ENCODE measurements around the gene DZIP3. TPM values are rescaled to one million over a fixed set of nuclear protein-coding genes. Genes with fewer than 3 reads are reported as not detected.
"Not testable (repeated sequence)": the region's sequence is repeated elsewhere in the genome, so short reads cannot be mapped to it uniquely, and the experiment has no call there.

The DZIP3 gene
- polyA plus RNA-seq, 1 donor, result 13.9 TPM

DNA sequence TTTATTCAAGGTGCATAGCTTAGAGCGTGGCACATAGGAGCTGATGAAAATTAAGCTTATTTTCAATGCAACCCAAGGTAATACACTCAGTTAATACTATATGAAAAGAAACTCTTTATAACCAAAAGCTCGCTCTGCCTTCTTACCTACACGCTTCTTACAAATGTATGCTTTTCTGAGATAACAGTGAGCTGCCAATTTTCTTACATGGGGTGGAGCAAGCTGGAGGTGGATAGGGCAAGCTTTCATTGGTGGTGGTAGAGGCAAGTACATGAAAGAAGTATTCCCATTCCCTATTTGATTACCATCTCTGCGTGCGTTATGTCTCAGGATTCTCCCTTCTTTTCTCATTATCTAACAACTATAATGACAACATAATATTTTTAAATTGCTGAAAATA, 8.9 kb downstream of the DZIP3 start:
- H3K4me3 ChIP-seq (ENCODE audit: low read length), result no peak overlapping the region
- no peaks in the 10 kb centered on the region for H3K36me3 ChIP-seq (ENCODE audit: control insufficient read depth, insufficient read depth, low read length)
- DNase-seq, result no peak
- no peak overlapping the region for H3K27ac ChIP-seq (ENCODE audit: low read length)
- no peaks in the 10 kb centered on the region for H3K9me3 ChIP-seq (ENCODE audit: control insufficient read depth, low read depth, low read length)
- peaks cover 9% of the 10 kb centered on the region for H3K4me1 ChIP-seq (ENCODE audit: control insufficient read depth, insufficient read depth, low read length)
- no peaks in the 10 kb centered on the region for H3K27me3 ChIP-seq (ENCODE audit: control insufficient read depth, insufficient read depth, low read length)
- WGBS (ENCODE audit: insufficient coverage, low lambda C conversion rate), result 100% methylated on average over 1 of the region's 5 CpGs

- peaks cover 7% of the 10 kb centered on the region for H3K4me1 ChIP-seq (ENCODE audit: control insufficient read depth, insufficient read depth, low read length)
- peak in 1 of 2 donors; percentile 35 for DNase-seq
- H3K27ac ChIP-seq (ENCODE audit: low read length), result peak overlapping the region; percentile 51
- no CpG with 5 or more reads among the region's 1 CpG for WGBS (ENCODE audit: insufficient coverage, low lambda C conversion rate)
- no peaks in the 10 kb centered on the region for H3K36me3 ChIP-seq (ENCODE audit: control insufficient read depth, insufficient read depth, low read length)
- H3K27me3 ChIP-seq (ENCODE audit: control insufficient read depth, insufficient read depth, low read length), result no peaks in the 10 kb centered on the region
- H3K9me3 ChIP-seq (ENCODE audit: control insufficient read depth, low read depth, low read length), result no peaks in the 10 kb centered on the region
- no peak overlapping the region for H3K4me3 ChIP-seq (ENCODE audit: low read length)
Measured at GRCh38 chr3:108599677-108600409, 10.3 kb downstream of the DZIP3 start.

- WGBS (ENCODE audit: insufficient coverage, low lambda C conversion rate), result 51% methylated on average over 3 of the region's 5 CpGs
- peak overlapping the region; percentile 32 for H3K27ac ChIP-seq (ENCODE audit: low read length)
Measured at GRCh38 chr3:108602249-108602934, 12.9 kb downstream of the DZIP3 start.

GRCh38 chr3:108602935-108603294, 13.4 kb downstream of the DZIP3 start:
- Histone ChIP-seq H3K4me1 (ENCODE audit: control insufficient read depth, insufficient read depth, low read length) (peaks cover 3% of the 10 kb centered on the region), H3K4me3 (ENCODE audit: low read length) (no peak overlapping the region), H3K9me3 (ENCODE audit: control insufficient read depth, low read depth, low read length) (no peaks in the 10 kb centered on the region), H3K36me3 (ENCODE audit: control insufficient read depth, insufficient read depth, low read length) (no peaks in the 10 kb centered on the region), H3K27me3 (ENCODE audit: control insufficient read depth, insufficient read depth, low read length) (no peaks in the 10 kb centered on the region), H3K27ac (ENCODE audit: low read length) (no peak overlapping the region)
- no CpG with 5 or more reads among the region's 2 CpGs for WGBS (ENCODE audit: insufficient coverage, low lambda C conversion rate)
- DNase-seq, result no peak

More at GRCh38 chr3:108602249-108602934, 12.9 kb downstream of the DZIP3 start:
- H3K9me3 ChIP-seq (ENCODE audit: control insufficient read depth, low read depth, low read length), result no peaks in the 10 kb centered on the region
- peak in 1 of 2 donors; percentile 41 for DNase-seq
- H3K27me3 ChIP-seq (ENCODE audit: control insufficient read depth, insufficient read depth, low read length), result no peaks in the 10 kb centered on the region
- H3K4me1 ChIP-seq (ENCODE audit: control insufficient read depth, insufficient read depth, low read length), result peaks cover 3% of the 10 kb centered on the region
- H3K36me3 ChIP-seq (ENCODE audit: control insufficient read depth, insufficient read depth, low read length), result no peaks in the 10 kb centered on the region
- H3K4me3 ChIP-seq (ENCODE audit: low read length), result no peak overlapping the region

DNA sequence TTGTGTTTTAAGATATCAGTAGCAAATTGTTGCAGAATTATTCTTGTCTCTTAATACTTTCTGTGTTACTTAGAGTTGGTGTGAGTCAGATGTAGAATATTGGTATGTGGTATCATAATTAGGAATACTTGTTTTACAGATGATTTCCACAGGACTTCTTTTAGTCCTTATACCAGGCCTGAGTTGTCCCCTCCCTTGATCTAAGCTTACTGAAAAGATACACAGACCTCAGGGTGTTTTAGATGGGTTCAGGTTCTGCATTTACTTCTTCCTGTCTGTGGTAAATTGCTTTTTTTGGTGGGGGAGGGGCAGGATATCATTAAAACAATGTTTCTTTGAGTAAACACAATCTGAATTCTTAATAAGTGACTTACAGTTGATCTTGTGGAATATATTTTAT, 14.2 kb downstream of the DZIP3 start:
- Histone ChIP-seq H3K27ac (ENCODE audit: low read length) (no peak overlapping the region), H3K27me3 (ENCODE audit: control insufficient read depth, insufficient read depth, low read length) (no peaks in the 10 kb centered on the region), H3K4me1 (ENCODE audit: control insufficient read depth, insufficient read depth, low read length) (peaks cover 3% of the 10 kb centered on the region), H3K9me3 (ENCODE audit: control insufficient read depth, low read depth, low read length) (no peaks in the 10 kb centered on the region), H3K4me3 (ENCODE audit: low read length) (no peak overlapping the region), H3K36me3 (ENCODE audit: control insufficient read depth, insufficient read depth, low read length) (no peaks in the 10 kb centered on the region)
- DNase-seq, result peak in 1 of 2 donors; percentile 10

- WGBS (ENCODE audit: insufficient coverage, low lambda C conversion rate), result 100% methylated on average over 2 of the region's 2 CpGs
- H3K9me3 ChIP-seq (ENCODE audit: control insufficient read depth, low read depth, low read length), result no peaks in the 10 kb centered on the region
Measured at GRCh38 chr3:108605028-108605427, 15.5 kb downstream of the DZIP3 start.

GRCh38 chr3:108605491-108605890, 16.0 kb downstream of the DZIP3 start:
- no CpG with 5 or more reads among the region's 4 CpGs for whole genome bisulfite sequencing (ENCODE audit: insufficient coverage, low lambda C conversion rate)
- Histone ChIP-seq H3K9me3 (ENCODE audit: control insufficient read depth, low read depth, low read length) (no peaks in the 10 kb centered on the region), H3K27ac (ENCODE audit: low read length) (no peak overlapping the region), H3K4me3 (ENCODE audit: low read length) (no peak overlapping the region), H3K36me3 (ENCODE audit: control insufficient read depth, insufficient read depth, low read length) (peaks cover 2% of the 10 kb centered on the region), H3K27me3 (ENCODE audit: control insufficient read depth, insufficient read depth, low read length) (no peaks in the 10 kb centered on the region), H3K4me1 (ENCODE audit: control insufficient read depth, insufficient read depth, low read length) (peaks cover 3% of the 10 kb centered on the region)
- DNase-seq, result no peak

More at GRCh38 chr3:108605028-108605427, 15.5 kb downstream of the DZIP3 start:
- no peak for DNase-seq
- peaks cover 3% of the 10 kb centered on the region for H3K4me1 ChIP-seq (ENCODE audit: control insufficient read depth, insufficient read depth, low read length)
- H3K27ac ChIP-seq (ENCODE audit: low read length), result no peak overlapping the region
- H3K27me3 ChIP-seq (ENCODE audit: control insufficient read depth, insufficient read depth, low read length), result no peaks in the 10 kb centered on the region
- no peaks in the 10 kb centered on the region for H3K36me3 ChIP-seq (ENCODE audit: control insufficient read depth, insufficient read depth, low read length)
- no peak overlapping the region for H3K4me3 ChIP-seq (ENCODE audit: low read length)

DNA sequence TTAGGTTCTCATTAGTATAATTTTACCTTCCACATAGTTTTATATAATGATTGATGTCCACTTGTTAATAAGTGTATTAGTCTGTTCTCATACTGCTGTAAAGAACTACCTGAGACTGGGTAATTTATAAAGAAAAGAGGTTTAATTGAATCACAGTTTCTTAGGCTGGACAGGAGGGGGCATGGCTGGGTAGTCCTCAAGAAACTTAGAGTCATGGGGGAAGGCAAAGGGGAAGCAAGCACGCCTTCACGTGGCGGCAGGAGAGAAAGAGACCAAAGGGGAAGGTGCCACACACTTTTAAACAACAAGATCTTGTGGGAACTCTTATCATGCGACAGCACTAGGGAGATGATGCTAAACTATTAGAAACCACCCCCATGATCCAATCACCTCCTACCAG, 19.2 kb downstream of the DZIP3 start:
- DNase-seq, result no peak
- WGBS (ENCODE audit: insufficient coverage, low lambda C conversion rate), result no CpG with 5 or more reads among the region's 4 CpGs
- Histone ChIP-seq H3K4me3 (ENCODE audit: low read length) (no peak overlapping the region), H3K9me3 (ENCODE audit: control insufficient read depth, low read depth, low read length) (no peaks in the 10 kb centered on the region), H3K4me1 (ENCODE audit: control insufficient read depth, insufficient read depth, low read length) (no peaks in the 10 kb centered on the region), H3K36me3 (ENCODE audit: control insufficient read depth, insufficient read depth, low read length) (peaks cover 2% of the 10 kb centered on the region), H3K27me3 (ENCODE audit: control insufficient read depth, insufficient read depth, low read length) (no peaks in the 10 kb centered on the region), H3K27ac (ENCODE audit: low read length) (no peak overlapping the region)

GRCh38 chr3:108610651-108611050, 21.1 kb downstream of the DZIP3 start:
- Histone ChIP-seq H3K4me3 (ENCODE audit: low read length) (no peak overlapping the region), H3K27ac (ENCODE audit: low read length) (no peak overlapping the region), H3K36me3 (ENCODE audit: control insufficient read depth, insufficient read depth, low read length) (peaks cover 2% of the 10 kb centered on the region), H3K27me3 (ENCODE audit: control insufficient read depth, insufficient read depth, low read length) (no peaks in the 10 kb centered on the region), H3K9me3 (ENCODE audit: control insufficient read depth, low read depth, low read length) (no peaks in the 10 kb centered on the region), H3K4me1 (ENCODE audit: control insufficient read depth, insufficient read depth, low read length) (no peaks in the 10 kb centered on the region)
- no peak for DNase-seq
- WGBS (ENCODE audit: insufficient coverage, low lambda C conversion rate), result no CpG with 5 or more reads among the region's 1 CpG

GRCh38 chr3:108616090-108616489, 26.6 kb downstream of the DZIP3 start:
- not testable (repeated sequence) for H3K4me1 ChIP-seq (ENCODE audit: control insufficient read depth, insufficient read depth, low read length); H3K36me3 ChIP-seq (ENCODE audit: control insufficient read depth, insufficient read depth, low read length); H3K27me3 ChIP-seq (ENCODE audit: control insufficient read depth, insufficient read depth, low read length); H3K9me3 ChIP-seq (ENCODE audit: control insufficient read depth, low read depth, low read length); DNase-seq; H3K27ac ChIP-seq (ENCODE audit: low read length); H3K4me3 ChIP-seq (ENCODE audit: low read length)
- 100% methylated on average over 4 of the region's 8 CpGs for WGBS (ENCODE audit: insufficient coverage, low lambda C conversion rate)

DNA sequence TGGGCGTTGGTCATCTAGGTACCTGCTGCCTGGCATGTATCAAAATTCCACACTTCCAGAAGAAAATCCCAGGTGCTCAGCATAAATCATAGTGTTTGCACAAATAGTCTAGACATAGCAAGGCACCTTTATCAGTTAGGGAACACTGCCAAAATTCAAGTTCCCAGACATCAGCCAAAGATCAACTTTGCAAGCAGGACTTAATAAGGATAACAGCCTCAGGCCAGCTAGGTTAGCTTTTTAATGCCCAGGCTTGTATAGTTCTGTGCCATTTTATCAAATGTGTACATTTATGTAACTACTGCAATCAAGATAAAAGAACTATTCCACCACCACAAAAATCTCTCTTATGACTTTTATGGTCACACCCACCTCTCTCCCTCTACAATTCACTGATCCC, 30.7 kb downstream of the DZIP3 start:
- H3K36me3 ChIP-seq (ENCODE audit: control insufficient read depth, insufficient read depth, low read length), result peaks cover 5% of the 10 kb centered on the region
- no CpG with 5 or more reads among the region's 1 CpG for WGBS (ENCODE audit: insufficient coverage, low lambda C conversion rate)

More for the DNA sequence above, 30.7 kb downstream of the DZIP3 start:
- H3K4me1 ChIP-seq (ENCODE audit: control insufficient read depth, insufficient read depth, low read length), result no peaks in the 10 kb centered on the region
- H3K27me3 ChIP-seq (ENCODE audit: control insufficient read depth, insufficient read depth, low read length), result no peaks in the 10 kb centered on the region
- no peaks in the 10 kb centered on the region for H3K9me3 ChIP-seq (ENCODE audit: control insufficient read depth, low read depth, low read length)
- H3K4me3 ChIP-seq (ENCODE audit: low read length), result no peak overlapping the region
- H3K27ac ChIP-seq (ENCODE audit: low read length), result no peak overlapping the region
- peak in 1 of 2 donors; percentile 11 for DNase-seq

Data from large intestine (tissue), 3 donors.